WTC11 (cell line): ENCODE measurements around the gene RRP36.

Experiments
- ATF2 ChIP-seq: sonication (generic); formaldehyde crosslinking; IDR thresholded peaks from 2 replicates; pipeline ENCODE4 v1.8.1; 2022; ENCODE audit warnings: low read depth, missing genetic modification reagents, borderline replicate concordance
- TF ChIP-seq, protein P1 (sequence below): fragments of 200-600 bp; IDR thresholded peaks from 2 replicates; pipeline ENCODE4 v1.8.0; 2022; ENCODE audit warnings: antibody characterized with exemption

- TF ChIP-seq, protein P1, sequence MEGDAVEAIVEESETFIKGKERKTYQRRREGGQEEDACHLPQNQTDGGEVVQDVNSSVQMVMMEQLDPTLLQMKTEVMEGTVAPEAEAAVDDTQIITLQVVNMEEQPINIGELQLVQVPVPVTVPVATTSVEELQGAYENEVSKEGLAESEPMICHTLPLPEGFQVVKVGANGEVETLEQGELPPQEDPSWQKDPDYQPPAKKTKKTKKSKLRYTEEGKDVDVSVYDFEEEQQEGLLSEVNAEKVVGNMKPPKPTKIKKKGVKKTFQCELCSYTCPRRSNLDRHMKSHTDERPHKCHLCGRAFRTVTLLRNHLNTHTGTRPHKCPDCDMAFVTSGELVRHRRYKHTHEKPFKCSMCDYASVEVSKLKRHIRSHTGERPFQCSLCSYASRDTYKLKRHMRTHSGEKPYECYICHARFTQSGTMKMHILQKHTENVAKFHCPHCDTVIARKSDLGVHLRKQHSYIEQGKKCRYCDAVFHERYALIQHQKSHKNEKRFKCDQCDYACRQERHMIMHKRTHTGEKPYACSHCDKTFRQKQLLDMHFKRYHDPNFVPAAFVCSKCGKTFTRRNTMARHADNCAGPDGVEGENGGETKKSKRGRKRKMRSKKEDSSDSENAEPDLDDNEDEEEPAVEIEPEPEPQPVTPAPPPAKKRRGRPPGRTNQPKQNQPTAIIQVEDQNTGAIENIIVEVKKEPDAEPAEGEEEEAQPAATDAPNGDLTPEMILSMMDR = no peak
- TF ChIP-seq ATF2 (CRISPR knock-in tag) = no peak
Observed at GRCh38 chr6:43007126-43007525, 14.3 kb upstream of the RRP36 start.
